HCT116 (cell line): Measurements from ENCODE around the gene MORF4L1. TPM values are rescaled to one million over a fixed set of nuclear protein-coding genes. Genes with fewer than 3 reads are reported as not detected.

ENCODE experiments used
- ATAC-seq: fragments of 200-7000 bp; cut with Tn5 transposase; 2 replicates; pipeline ENCODE4 v1.9.1; 2020; ENCODE audit warnings: mild to moderate bottlenecking, moderate library complexity
- BruUV-seq: library from RNA; stranded (reverse); fragments of 400-500 nt; replicated peaks from 2 replicates; lab custom pipeline; 2021; lab: Mats Ljungman, UMichigan
- CTCF ChIA-PET: fragments of 300-600 bp; sonication (Branson Sonifier 250); formaldehyde crosslinking; loops from one replicate; lab custom pipeline; 2021; ENCODE audit warnings: antibody characterized with exemption; lab: Charles Lee
- POLR2A ChIA-PET: fragments of 300-600, 350-600 bp; sonication (Branson Sonifier 250); formaldehyde crosslinking; loops from one replicate; lab custom pipeline; 2021; ENCODE audit warnings: antibody characterized with exemption; lab: Charles Lee
- RAD21 ChIA-PET, 2 experiments: fragments of 300-600 bp; sonication (Branson Sonifier 250); formaldehyde crosslinking; loops; one replicate each; lab custom pipeline; 2023; ENCODE audit warnings: low total read pairs in 2 of 2; ENCODE audit not compliant: uncharacterized antibody in 2 of 2, unreplicated experiment in 2 of 2, low non-redundant PET in 1 of 2; lab: Charles Lee
- DNase-seq: peaks from one replicate; pipeline ENCODE4 v3.0.0-alpha.2; 2010; ENCODE audit warnings: low read depth, low spot score
- H2AFZ ChIP-seq: fragments of 200-600 bp; shearing (Covaris generic), sonication (generic); 2 replicates; pipeline ENCODE4 v1.6.1; 2017; ENCODE audit warnings: low read depth, mixed run types, mixed read lengths, antibody characterized with exemption, low read length; ENCODE audit not compliant: poor library complexity, severe bottlenecking
- H3K27ac ChIP-seq: 2 replicates; pipeline ENCODE4 v1.5.1; 2012; ENCODE audit warnings: low read depth, low read length
- H3K27me3 ChIP-seq: fragments of 200-600 bp; sonication (generic); 2 replicates; pipeline ENCODE4 v1.6.1; 2016; ENCODE audit warnings: mixed run types, low read length, mixed read lengths; ENCODE audit not compliant: insufficient read depth
- H3K36me3 ChIP-seq, 2 experiments: fragments of 200-500 bp in 1 of 2; fragments of 200-600 bp in 1 of 2; sonication (Bioruptor generic) in 1 of 2; sonication (generic) in 1 of 2; 2 replicates each; pipeline versions ENCODE4 v1.5.1 to v1.6.1; 2014 to 2016; ENCODE audit warnings: low read length in 2 of 2, inconsistent platforms in 1 of 2, mixed read lengths in 1 of 2, mixed run types in 1 of 2; ENCODE audit not compliant: insufficient read depth in 2 of 2, control insufficient read depth in 1 of 2
- H3K4me1 ChIP-seq, 2 experiments: fragments of 200-600 bp in 1 of 2; sonication (generic) in 1 of 2; 2 replicates each; pipeline versions ENCODE4 v1.5.1 to v1.6.1; 2012 to 2017; ENCODE audit warnings: low read length in 2 of 2, inconsistent platforms in 1 of 2, mild to moderate bottlenecking in 1 of 2, mixed read lengths in 1 of 2, mixed run types in 1 of 2, moderate library complexity in 1 of 2; ENCODE audit not compliant: insufficient read depth in 2 of 2, control insufficient read depth in 1 of 2
- H3K4me2 ChIP-seq: fragments of 200-600 bp; sonication (generic); 2 replicates; pipeline ENCODE4 v1.6.1; 2017; ENCODE audit warnings: mixed run types, low read length, mixed read lengths
- H3K4me3 ChIP-seq, 2 experiments: fragments of 200-600 bp in 1 of 2; sonication (generic) in 1 of 2; replicated peaks in 1 of 2; 2 replicates each; pipeline ENCODE4 v1.5.1; 2011 to 2016; ENCODE audit warnings: low read length in 2 of 2, control low read depth in 1 of 2, low read depth in 1 of 2, mild to moderate bottlenecking in 1 of 2, mixed read lengths in 1 of 2, mixed run types in 1 of 2
- H3K79me2 ChIP-seq: fragments of 200-600 bp; sonication (generic); 2 replicates; pipeline ENCODE4 v1.6.1; 2017; ENCODE audit warnings: mild to moderate bottlenecking, mixed run types, low read length, moderate library complexity, mixed read lengths; ENCODE audit not compliant: insufficient read depth
- H3K9ac ChIP-seq: fragments of 200-600 bp; sonication (generic); 2 replicates; pipeline ENCODE4 v1.6.1; 2016; ENCODE audit warnings: low read length, mixed read lengths
- H3K9me2 ChIP-seq: fragments of 200-600 bp; sonication (generic), shearing (Covaris generic); 2 replicates; pipeline ENCODE4 v1.6.1; 2017; ENCODE audit warnings: mixed run types, mild to moderate bottlenecking, moderate library complexity; ENCODE audit not compliant: insufficient read depth
- H3K9me3 ChIP-seq, 2 experiments: fragments of 200-500 bp in 1 of 2; fragments of 200-600 bp in 1 of 2; sonication (Bioruptor generic) in 1 of 2; sonication (generic) in 1 of 2; 2 replicates each; pipeline ENCODE4 v1.6.1; 2014 to 2017; ENCODE audit warnings: low read length in 2 of 2, mixed read lengths in 2 of 2, inconsistent platforms in 1 of 2, low read depth in 1 of 2, mild to moderate bottlenecking in 1 of 2, mixed run types in 1 of 2, moderate library complexity in 1 of 2; ENCODE audit not compliant: control insufficient read depth in 1 of 2, insufficient read depth in 1 of 2
- H4K20me1 ChIP-seq: fragments of 200-600 bp; sonication (generic), shearing (Covaris generic); 2 replicates; pipeline ENCODE4 v1.6.1; 2017; ENCODE audit warnings: mixed run types, mild to moderate bottlenecking, moderate library complexity; ENCODE audit not compliant: insufficient read depth
- CTCF ChIP-seq, 3 experiments: fragments of 200-600 bp in 1 of 3; sonication (generic) in 1 of 3; IDR thresholded peaks in 2 of 3; conservative IDR thresholded peaks in 1 of 3; 2 replicates each; pipeline ENCODE4 v1.5.1; 2012 to 2017; ENCODE audit warnings: low read depth in 2 of 3, low read length in 2 of 3, antibody characterized with exemption in 1 of 3, borderline replicate concordance in 1 of 3, control low read depth in 1 of 3, mild to moderate bottlenecking in 1 of 3, mixed read lengths in 1 of 3, mixed run types in 1 of 3, moderate library complexity in 1 of 3; ENCODE audit not compliant: insufficient read depth in 1 of 3
- EGR1 ChIP-seq: IDR thresholded peaks from 2 replicates; pipeline ENCODE4 v1.6.1; 2012; ENCODE audit warnings: low read depth
- ELF1 ChIP-seq: IDR thresholded peaks from 2 replicates; pipeline ENCODE4 v1.6.1; 2012; ENCODE audit warnings: low read depth, borderline replicate concordance
- RAD21 ChIP-seq: IDR thresholded peaks from 2 replicates; pipeline ENCODE4 v1.6.1; 2012; ENCODE audit warnings: low read depth, mild to moderate bottlenecking
- SIN3A ChIP-seq: IDR thresholded peaks from 2 replicates; pipeline ENCODE4 v1.6.1; 2012; ENCODE audit warnings: low read depth
- YY1 ChIP-seq: IDR thresholded peaks from 2 replicates; pipeline ENCODE4 v1.6.1; 2011; ENCODE audit warnings: low read length, low read depth, moderate library complexity, mild to moderate bottlenecking; ENCODE audit not compliant: insufficient replicate concordance; ENCODE audit errors: extremely low read depth
- ZBTB33 ChIP-seq: IDR thresholded peaks from 2 replicates; pipeline ENCODE4 v1.6.1; 2011; ENCODE audit warnings: mild to moderate bottlenecking, low read length, moderate library complexity; ENCODE audit not compliant: insufficient replicate concordance; ENCODE audit errors: extremely low read depth
- ZFX ChIP-seq: fragments of 450-650 bp; IDR thresholded peaks from 2 replicates; pipeline ENCODE4 v1.6.1; 2017
- intact Hi-C: fragments of 100-400 bp; cut with micrococcal nuclease; formaldehyde crosslinking; loops from 2 replicates; pipeline ENCODE4 v1.10.0; 2022
- total RNA-seq: library from RNA; stranded (reverse); gene quantifications from one replicate; pipeline ENCODE4 v1.2.1, GENCODE V29; 2021; ENCODE audit not compliant: unreplicated experiment
- TF ChIP-seq, protein P1 (sequence below): IDR thresholded peaks from 2 replicates; pipeline ENCODE4 v1.6.1; 2012

MORF4L1 gene
- total RNA-seq, 1 experiment from 2014 or later: 273 TPM

- RAD21 ChIA-PET: interaction anchor here in 1 of 2 experiments (1.7 kb wide), 1 partner anchor 113 kb away, joined by 5 read pairs; no protein-coding TSS in a partner anchor
- no peak overlapping the region for H3K4me2 ChIP-seq
- H3K9me3 ChIP-seq: no peaks in the 10 kb centered on the region
- H3K27me3 ChIP-seq: no peaks in the 10 kb centered on the region
- no peaks in the 10 kb centered on the region for H3K4me1 ChIP-seq
- no peaks in the 10 kb centered on the region; the same call in 1 of the 2 replicates for H4K20me1 ChIP-seq
- DNase-seq (no peak), ATAC-seq (no peak)
- H3K9me2 ChIP-seq: no peaks in the 10 kb centered on the region
- no peak overlapping the region for H3K9ac ChIP-seq
- peaks cover 18% of the 10 kb centered on the region; the same call in 1 of the 2 replicates for H3K79me2 ChIP-seq
- TF ChIP-seq CTCF (IDR thresholded peaks at IDR 0.05 in 2 of 3, conservative IDR thresholded peaks at IDR 0.05 in 1 of 3; ENCODE audit: borderline replicate concordance in 1 of 3, insufficient read depth in 1 of 3, low read depth in 2 of 3, low read length in 2 of 3): no peak
- TF ChIP-seq SIN3A: no peak
- TF ChIP-seq EGR1: no peak
- no peak for TF ChIP-seq RAD21
- TF ChIP-seq, protein P1, sequence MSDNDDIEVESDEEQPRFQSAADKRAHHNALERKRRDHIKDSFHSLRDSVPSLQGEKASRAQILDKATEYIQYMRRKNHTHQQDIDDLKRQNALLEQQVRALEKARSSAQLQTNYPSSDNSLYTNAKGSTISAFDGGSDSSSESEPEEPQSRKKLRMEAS: no peak
- TF ChIP-seq ELF1: no peak
- no peak for TF ChIP-seq ZBTB33
- no peak for TF ChIP-seq YY1
- no peak for TF ChIP-seq ZFX
- H3K4me3 ChIP-seq: no peak overlapping the region
- intact Hi-C loops: no loop called here
- POLR2A ChIA-PET: no interaction called here
- no peak overlapping the region for H3K27ac ChIP-seq
- CTCF ChIA-PET: interaction anchor here (0.8 to 1.3 kb wide), 4 partner anchors 64 to 269 kb away, joined by 3 to 5 read pairs (median 4); no protein-coding TSS in a partner anchor
- H2AFZ ChIP-seq: no peak overlapping the region
- BruUV-seq: no TSS peak
- peaks cover 17 to 21% of the 10 kb centered on the region in 2 experiments for H3K36me3 ChIP-seq
Measured at GRCh38 chr15:78915341-78916087, 42.8 kb downstream of the MORF4L1 start.
